Measurements from ENCODE around the gene DMBT1.
"Not testable (repeated sequence)": the region's sequence is repeated elsewhere in the genome, so short reads cannot be mapped to it uniquely, and the experiment has no call there.

The DMBT1 gene

DNA sequence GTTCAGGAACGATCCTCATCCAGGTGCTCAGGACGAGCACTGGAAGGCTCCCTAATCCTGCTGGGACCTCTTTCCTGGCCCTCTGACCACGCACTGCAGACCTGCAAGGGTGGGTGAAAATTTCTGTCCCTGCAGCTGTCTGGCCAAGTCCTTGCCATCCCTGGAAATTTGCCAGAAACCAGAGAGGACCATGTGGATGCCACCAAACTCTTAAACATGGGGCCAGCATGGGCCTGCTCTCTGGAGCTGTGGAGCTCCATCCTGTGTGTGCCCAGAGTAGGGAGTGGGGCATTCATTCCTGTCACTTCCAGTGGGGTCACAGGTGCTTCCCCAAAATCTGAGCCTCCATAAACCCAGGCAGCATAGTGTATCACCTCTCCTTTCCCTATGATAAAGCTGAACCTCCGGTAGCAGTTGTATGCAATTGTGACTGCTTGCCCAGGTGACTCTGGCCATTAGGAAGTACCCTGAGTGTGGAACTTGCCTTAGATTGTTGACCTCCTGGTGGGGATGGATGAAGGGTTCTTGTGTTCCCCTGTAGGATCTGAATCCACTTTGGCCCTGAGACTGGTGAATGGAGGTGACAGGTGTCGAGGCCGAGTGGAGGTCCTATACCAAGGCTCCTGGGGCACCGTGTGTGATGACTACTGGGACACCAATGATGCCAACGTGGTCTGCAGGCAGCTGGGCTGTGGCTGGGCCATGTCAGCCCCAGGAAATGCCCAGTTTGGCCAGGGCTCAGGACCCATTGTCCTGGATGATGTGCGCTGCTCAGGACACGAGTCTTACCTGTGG is 57.1 kb downstream of the DMBT1 start:
- TF ChIP-seq, protein P1, sequence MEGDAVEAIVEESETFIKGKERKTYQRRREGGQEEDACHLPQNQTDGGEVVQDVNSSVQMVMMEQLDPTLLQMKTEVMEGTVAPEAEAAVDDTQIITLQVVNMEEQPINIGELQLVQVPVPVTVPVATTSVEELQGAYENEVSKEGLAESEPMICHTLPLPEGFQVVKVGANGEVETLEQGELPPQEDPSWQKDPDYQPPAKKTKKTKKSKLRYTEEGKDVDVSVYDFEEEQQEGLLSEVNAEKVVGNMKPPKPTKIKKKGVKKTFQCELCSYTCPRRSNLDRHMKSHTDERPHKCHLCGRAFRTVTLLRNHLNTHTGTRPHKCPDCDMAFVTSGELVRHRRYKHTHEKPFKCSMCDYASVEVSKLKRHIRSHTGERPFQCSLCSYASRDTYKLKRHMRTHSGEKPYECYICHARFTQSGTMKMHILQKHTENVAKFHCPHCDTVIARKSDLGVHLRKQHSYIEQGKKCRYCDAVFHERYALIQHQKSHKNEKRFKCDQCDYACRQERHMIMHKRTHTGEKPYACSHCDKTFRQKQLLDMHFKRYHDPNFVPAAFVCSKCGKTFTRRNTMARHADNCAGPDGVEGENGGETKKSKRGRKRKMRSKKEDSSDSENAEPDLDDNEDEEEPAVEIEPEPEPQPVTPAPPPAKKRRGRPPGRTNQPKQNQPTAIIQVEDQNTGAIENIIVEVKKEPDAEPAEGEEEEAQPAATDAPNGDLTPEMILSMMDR (IDR thresholded peaks at IDR 0.05; ENCODE audit: low read depth, low read length): no peak
- H3K4me3 ChIP-seq (ENCODE audit: low read depth, low read length): no peak overlapping the region

DNA sequence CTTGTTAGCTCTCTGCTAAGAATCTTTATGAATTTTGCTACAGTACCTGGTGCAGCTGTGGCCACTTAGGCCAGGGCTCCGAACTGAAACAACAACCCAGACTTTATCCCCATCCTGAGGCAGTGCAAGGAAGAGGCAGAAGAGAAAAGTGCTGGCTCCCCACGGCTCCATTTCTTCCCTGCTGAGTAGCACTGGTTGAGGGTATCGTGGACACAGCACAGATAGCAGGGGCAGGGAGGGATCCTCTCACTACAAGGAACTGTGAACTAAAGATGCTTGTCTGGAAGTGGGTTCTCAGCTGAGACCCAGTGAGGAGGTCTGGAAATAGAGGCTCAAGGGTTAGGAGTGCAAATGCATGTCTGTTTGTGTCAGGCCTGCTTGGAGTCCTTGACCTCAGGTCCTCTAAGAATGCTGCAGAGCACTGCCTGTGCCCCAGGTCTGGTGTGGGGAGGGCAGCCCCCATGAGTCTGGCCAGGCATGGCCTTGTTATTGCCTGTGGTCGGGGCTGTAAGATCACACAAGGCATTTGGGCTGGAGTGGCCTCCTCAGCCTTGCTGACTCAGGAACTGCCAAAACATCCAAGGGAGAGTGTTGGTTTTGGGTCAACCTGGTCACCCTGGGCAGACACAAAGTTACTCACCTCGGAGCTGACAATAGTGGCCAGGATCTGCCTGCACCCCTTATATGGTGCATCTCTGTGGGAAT is 58.1 kb downstream of the DMBT1 start:
- TF ChIP-seq, protein P1 (IDR thresholded peaks at IDR 0.05; ENCODE audit: low read depth, low read length): no peak
- no peak overlapping the region for H3K4me3 ChIP-seq (ENCODE audit: low read depth, low read length)

DNA sequence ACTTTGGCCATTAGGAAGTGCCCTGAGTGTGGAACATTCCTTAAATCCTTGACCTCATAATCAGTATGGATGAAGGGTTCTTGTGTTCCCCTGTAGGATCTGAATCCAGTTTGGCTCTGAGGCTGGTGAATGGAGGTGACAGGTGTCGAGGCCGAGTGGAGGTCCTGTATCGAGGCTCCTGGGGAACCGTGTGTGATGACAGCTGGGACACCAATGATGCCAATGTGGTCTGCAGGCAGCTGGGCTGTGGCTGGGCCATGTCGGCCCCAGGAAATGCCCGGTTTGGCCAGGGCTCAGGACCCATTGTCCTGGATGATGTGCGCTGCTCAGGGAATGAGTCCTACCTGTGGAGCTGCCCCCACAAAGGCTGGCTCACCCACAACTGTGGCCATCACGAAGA is 60.4 kb downstream of the DMBT1 start:
- not testable (repeated sequence) for H3K4me3 ChIP-seq (ENCODE audit: low read depth, low read length)

DNA sequence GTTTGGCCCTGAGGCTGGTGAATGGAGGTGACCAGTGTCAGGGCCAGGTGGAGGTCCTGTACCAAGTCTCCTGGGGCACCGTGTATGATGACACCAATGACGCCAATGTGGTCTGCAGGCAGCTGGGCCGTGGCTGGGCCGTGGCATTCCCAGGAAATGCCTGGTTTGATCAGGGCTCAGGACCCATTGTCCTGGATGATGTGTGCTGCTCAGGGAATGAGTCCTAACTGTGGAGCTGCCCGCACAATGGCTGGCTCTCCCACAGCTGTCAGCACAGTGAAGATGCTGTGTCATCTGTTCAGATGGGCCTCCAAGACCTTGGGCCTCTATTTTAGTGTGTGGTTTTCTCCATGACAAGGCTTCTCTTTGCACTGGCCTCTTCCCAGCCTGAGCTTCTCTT is 64.0 kb downstream of the DMBT1 start:
- TF ChIP-seq, protein P1 (IDR thresholded peaks at IDR 0.05; ENCODE audit: low read depth, low read length): no peak
- no peak overlapping the region for H3K4me3 ChIP-seq (ENCODE audit: low read depth, low read length)

DNA sequence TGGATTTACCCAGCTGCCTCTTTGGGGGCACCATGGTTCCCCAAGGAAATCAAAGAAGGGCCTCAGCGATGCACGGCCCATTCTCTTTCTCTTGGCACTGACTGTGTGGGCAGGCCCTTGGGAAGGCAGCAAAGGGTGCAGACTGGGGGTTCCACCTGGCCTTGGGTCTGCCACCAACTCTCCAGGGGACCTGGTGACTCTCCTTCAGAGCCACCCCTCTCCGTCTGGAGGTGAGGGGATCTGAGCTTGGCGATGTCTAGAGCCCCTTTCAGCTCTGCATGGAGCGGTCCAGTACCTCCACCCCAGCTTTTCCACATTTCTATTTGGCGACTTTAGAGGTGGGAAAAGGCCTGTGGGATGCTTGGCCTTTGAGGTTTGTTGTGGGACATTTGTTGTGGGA is 70.0 kb downstream of the DMBT1 start:
- TF ChIP-seq, protein P1 (IDR thresholded peaks at IDR 0.05; ENCODE audit: low read depth, low read length): no peak
- no peak overlapping the region for H3K4me3 ChIP-seq (ENCODE audit: low read depth, low read length)

DNA sequence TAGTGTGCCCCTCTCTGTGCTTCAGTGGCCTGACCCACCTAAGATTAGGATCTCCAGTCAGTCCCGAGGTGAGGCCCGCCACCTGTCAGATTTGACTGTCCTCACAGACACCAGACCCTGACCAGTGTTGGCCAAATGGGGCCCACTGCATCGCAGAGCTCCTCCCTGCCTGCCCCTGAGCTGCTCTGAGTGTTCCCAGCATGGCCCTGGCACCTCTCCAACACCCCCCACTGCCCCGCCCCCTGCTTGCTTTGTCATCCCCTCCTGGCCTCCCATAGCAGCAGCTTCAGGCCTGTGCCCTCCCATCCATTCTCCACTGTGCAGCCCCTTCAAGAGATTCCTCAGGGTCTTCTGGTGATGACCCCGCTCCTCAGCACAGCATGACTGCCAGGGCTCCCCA is 71.5 kb downstream of the DMBT1 start:
- no peak overlapping the region for H3K4me3 ChIP-seq (ENCODE audit: low read depth, low read length)
- TF ChIP-seq, protein P1 (IDR thresholded peaks at IDR 0.05; ENCODE audit: low read depth, low read length): no peak

DNA sequence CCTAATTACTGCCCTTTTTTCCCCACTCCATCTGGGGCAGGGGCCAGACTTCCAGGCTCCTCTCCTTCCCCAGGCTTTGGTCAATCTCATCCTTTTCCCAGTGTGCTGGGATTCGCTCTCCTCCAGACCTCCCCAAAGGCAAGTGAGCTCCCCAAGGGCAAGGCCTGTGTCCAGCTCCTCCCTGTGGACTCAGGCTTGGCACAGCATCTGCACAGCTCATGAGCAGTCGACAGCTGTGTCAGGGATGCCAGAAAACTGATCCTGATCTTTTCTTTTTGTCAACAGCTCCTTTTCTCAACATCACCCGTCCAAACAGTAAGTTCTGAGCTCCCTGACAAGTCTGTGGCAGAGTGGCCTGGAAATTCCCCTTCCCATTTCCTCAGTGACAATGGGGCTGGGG is 72.0 kb downstream of the DMBT1 start:
- H3K4me3 ChIP-seq (ENCODE audit: low read depth, low read length): no peak overlapping the region
- TF ChIP-seq, protein P1 (IDR thresholded peaks at IDR 0.05; ENCODE audit: low read depth, low read length): no peak
